Stimulated activated effector memory CD8-positive, alpha-beta T cell treated with anti-CD3 and anti-CD28 coated beads, Interleukin-12 subunit alpha, Interleukin-12 subunit beta, amount 100 ng/mL, for 72 hours (primary cell): ENCODE results near the gene ECHDC3.

Experiments
- ATAC-seq: fragments of 150-1000 bp; cut with Tn5 transposase; 2 replicates; pipeline ENCODE4 v1.10.0; 2021
- DNase-seq, 2 donors: peaks; one replicate each; pipeline ENCODE4 v3.0.0; 2021 to 2022; ENCODE audit warnings: low spot score in 2 of 2
- H3K27ac Mint-ChIP-seq: one replicate; pipeline ENCODE4 v1.8.0; 2022; ENCODE audit warnings: mild to moderate bottlenecking, mixed read lengths
- H3K36me3 Mint-ChIP-seq: one replicate; pipeline ENCODE4 v1.8.0; 2022; ENCODE audit warnings: mild to moderate bottlenecking, mixed read lengths
- H3K4me1 Mint-ChIP-seq: one replicate; pipeline ENCODE4 v1.8.0; 2022; ENCODE audit warnings: mixed read lengths
- H3K4me3 Mint-ChIP-seq: one replicate; pipeline ENCODE4 v1.8.0; 2022; ENCODE audit warnings: mild to moderate bottlenecking, mixed read lengths
- H3K9me3 Mint-ChIP-seq: one replicate; pipeline ENCODE4 v1.8.0; 2022; ENCODE audit warnings: mixed read lengths

The ECHDC3 gene

DNA sequence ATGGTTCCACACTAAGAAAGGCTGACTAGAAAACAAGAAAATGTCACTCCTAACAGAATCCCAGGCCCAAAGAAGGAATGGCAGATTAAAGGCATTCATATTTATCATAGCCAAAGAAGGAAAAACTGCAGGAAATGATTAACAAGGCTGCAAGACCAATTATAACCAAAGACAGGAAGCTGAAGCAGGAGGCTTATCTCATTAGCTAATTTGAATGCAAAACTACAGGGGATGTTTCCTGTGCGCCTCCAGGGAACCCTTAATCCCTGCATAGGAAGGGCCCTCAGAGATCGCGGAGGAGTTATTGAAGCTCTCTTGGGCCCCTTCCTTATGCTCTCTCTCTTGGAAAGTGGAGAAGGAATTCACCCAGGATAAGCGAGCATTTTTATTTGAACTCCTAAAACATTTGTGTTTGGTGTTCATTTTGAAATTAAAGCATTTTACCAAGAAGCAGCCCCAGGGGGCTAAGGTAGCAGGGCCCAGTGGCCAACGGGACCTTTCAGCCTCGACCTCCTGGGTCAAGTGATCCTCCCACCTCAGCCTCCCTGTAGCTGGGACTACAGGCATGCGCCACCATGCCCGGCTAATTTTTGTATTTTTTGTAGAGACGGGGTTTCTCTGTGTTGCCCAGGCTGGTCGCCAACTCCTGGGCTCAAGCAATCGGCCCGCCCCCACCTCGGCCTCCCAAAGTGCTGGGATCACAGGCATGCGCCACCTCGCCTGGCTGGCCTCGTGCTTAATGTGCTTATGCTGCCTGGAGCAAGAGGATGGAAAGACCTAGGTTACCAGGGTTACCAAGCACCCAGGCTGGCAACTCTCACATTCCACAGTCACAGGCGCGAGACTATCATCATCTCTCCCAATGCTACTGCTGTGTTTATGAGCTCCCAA is 56.9 kb downstream of the ECHDC3 start:
- peaks cover 5% of the 10 kb centered on the region for H3K36me3 Mint-ChIP-seq
- no peak overlapping the region for H3K4me3 Mint-ChIP-seq
- H3K4me1 Mint-ChIP-seq = no peaks in the 10 kb centered on the region
- no peaks in the 10 kb centered on the region for H3K9me3 Mint-ChIP-seq
- no peak for DNase-seq
- no peak overlapping the region for H3K27ac Mint-ChIP-seq
- ATAC-seq = no peak

- DNase-seq = no peak
- H3K4me1 Mint-ChIP-seq = no peaks in the 10 kb centered on the region
- no peak for ATAC-seq
- H3K27ac Mint-ChIP-seq = no peak overlapping the region
- H3K9me3 Mint-ChIP-seq = no peaks in the 10 kb centered on the region
- H3K36me3 Mint-ChIP-seq = peaks cover 5% of the 10 kb centered on the region
- no peak overlapping the region for H3K4me3 Mint-ChIP-seq
Observed at GRCh38 chr10:11799736-11800080, 57.5 kb downstream of the ECHDC3 start.

GRCh38 chr10:11804336-11804735 is 62.2 kb downstream of the ECHDC3 start:
- Mint-ChIP-seq H3K36me3 (no peaks in the 10 kb centered on the region), H3K9me3 (no peaks in the 10 kb centered on the region), H3K27ac (no peak overlapping the region), H3K4me3 (no peak overlapping the region), H3K4me1 (no peaks in the 10 kb centered on the region)
- ATAC-seq (no peak), DNase-seq (no peak)

- H3K4me3 Mint-ChIP-seq = no peak overlapping the region
- H3K4me1 Mint-ChIP-seq = no peaks in the 10 kb centered on the region
- H3K27ac Mint-ChIP-seq = no peak overlapping the region
Observed at GRCh38 chr10:11805792-11806191, 63.6 kb downstream of the ECHDC3 start.

GRCh38 chr10:11806706-11807105 is 64.5 kb downstream of the ECHDC3 start:
- Mint-ChIP-seq H3K4me3 (no peak overlapping the region), H3K4me1 (no peaks in the 10 kb centered on the region), H3K27ac (no peak overlapping the region), H3K9me3 (no peaks in the 10 kb centered on the region), H3K36me3 (no peaks in the 10 kb centered on the region)
- ATAC-seq (no peak), DNase-seq (no peak)

More at GRCh38 chr10:11805792-11806191, 63.6 kb downstream of the ECHDC3 start:
- no peaks in the 10 kb centered on the region for H3K9me3 Mint-ChIP-seq
- DNase-seq = no peak
- no peak for ATAC-seq
- H3K36me3 Mint-ChIP-seq = no peaks in the 10 kb centered on the region

- no peak for ATAC-seq
- Mint-ChIP-seq H3K36me3 (no peaks in the 10 kb centered on the region), H3K4me1 (no peaks in the 10 kb centered on the region), H3K27ac (no peak overlapping the region), H3K4me3 (no peak overlapping the region), H3K9me3 (no peaks in the 10 kb centered on the region)
- no peak for DNase-seq
Observed at GRCh38 chr10:11808808-11809207, 66.6 kb downstream of the ECHDC3 start.

GRCh38 chr10:11810313-11810766 is 68.2 kb downstream of the ECHDC3 start:
- H3K36me3 Mint-ChIP-seq = no peaks in the 10 kb centered on the region
- no peak overlapping the region for H3K4me3 Mint-ChIP-seq
- no peak for ATAC-seq
- no peaks in the 10 kb centered on the region for H3K4me1 Mint-ChIP-seq
- H3K9me3 Mint-ChIP-seq = no peaks in the 10 kb centered on the region
- no peak overlapping the region for H3K27ac Mint-ChIP-seq
- DNase-seq = no peak

- H3K27ac Mint-ChIP-seq = no peak overlapping the region
- H3K4me3 Mint-ChIP-seq = no peak overlapping the region
- no peaks in the 10 kb centered on the region for H3K4me1 Mint-ChIP-seq
- no peak for DNase-seq
- no peak for ATAC-seq
- H3K9me3 Mint-ChIP-seq = no peaks in the 10 kb centered on the region
- no peaks in the 10 kb centered on the region for H3K36me3 Mint-ChIP-seq
Observed at GRCh38 chr10:11810973-11811372, 68.8 kb downstream of the ECHDC3 start.

DNA sequence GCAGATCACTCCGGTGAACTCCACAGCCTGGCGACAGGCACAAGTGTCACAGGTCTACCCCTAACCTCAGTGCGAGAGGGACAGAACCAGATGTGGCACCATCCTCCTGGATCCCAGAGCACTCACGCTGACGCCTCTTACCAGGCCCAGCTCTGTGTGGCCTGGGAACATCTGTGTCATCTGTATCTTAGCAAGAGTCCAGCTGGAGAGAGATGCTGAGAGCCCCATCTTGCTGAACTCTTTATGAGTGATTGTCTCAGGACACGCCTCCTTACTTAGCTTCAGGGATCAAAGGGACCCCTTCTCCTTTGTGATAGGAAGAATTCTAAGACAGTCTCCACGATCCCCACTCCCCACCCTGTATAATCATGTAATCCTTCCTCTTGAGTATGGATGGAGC is 71.0 kb downstream of the ECHDC3 start:
- Mint-ChIP-seq H3K36me3 (no peaks in the 10 kb centered on the region), H3K27ac (no peak overlapping the region), H3K4me3 (no peak overlapping the region), H3K4me1 (no peaks in the 10 kb centered on the region), H3K9me3 (no peaks in the 10 kb centered on the region)
- no peak for ATAC-seq
- no peak for DNase-seq
